GM15510 (cell line): ENCODE measurements around the gene MBL2.

Source experiments
- POLR2A ChIP-seq: IDR thresholded peaks from 3 replicates; pipeline ENCODE4 v1.6.1; 2011; ENCODE audit warnings: borderline replicate concordance; ENCODE audit not compliant: insufficient read length; ENCODE audit errors: extremely low read depth

The MBL2 gene

GRCh38 chr10:52756295-52756694 is 16.3 kb downstream of the MBL2 start:
- TF ChIP-seq POLR2A = no peak

GRCh38 chr10:52755297-52756062 is 17.1 kb downstream of the MBL2 start:
- no peak for TF ChIP-seq POLR2A

GRCh38 chr10:52752801-52753445 is 19.7 kb downstream of the MBL2 start:
- TF ChIP-seq POLR2A = no peak

GRCh38 chr10:52752261-52752660 is 20.3 kb downstream of the MBL2 start:
- TF ChIP-seq POLR2A = no peak

- TF ChIP-seq POLR2A = no peak
Observed at GRCh38 chr10:52751337-52751736, 21.2 kb downstream of the MBL2 start.

- TF ChIP-seq POLR2A = no peak
Observed at GRCh38 chr10:52750629-52751028, 22.0 kb downstream of the MBL2 start.

- no peak for TF ChIP-seq POLR2A
Observed at GRCh38 chr10:52747694-52748093, 24.9 kb downstream of the MBL2 start.

GRCh38 chr10:52746169-52746568 is 26.4 kb downstream of the MBL2 start:
- no peak for TF ChIP-seq POLR2A

GRCh38 chr10:52744057-52744805 is 28.4 kb downstream of the MBL2 start:
- no peak for TF ChIP-seq POLR2A

- TF ChIP-seq POLR2A = no peak
Observed at GRCh38 chr10:52742731-52743130, 29.9 kb downstream of the MBL2 start.

- no peak for TF ChIP-seq POLR2A
Observed at GRCh38 chr10:52741851-52742250, 30.7 kb downstream of the MBL2 start.

- TF ChIP-seq POLR2A = no peak
Observed at GRCh38 chr10:52740913-52741675, 31.5 kb downstream of the MBL2 start.

- TF ChIP-seq POLR2A = no peak
Observed at GRCh38 chr10:52740155-52740549, 32.4 kb downstream of the MBL2 start.

GRCh38 chr10:52739380-52740154 is 33.0 kb downstream of the MBL2 start:
- no peak for TF ChIP-seq POLR2A
